ENCODE results near the gene MAN1A2. TPM values are rescaled to one million over a fixed set of nuclear protein-coding genes. Genes with fewer than 3 reads are reported as not detected.
A peak's percentile ranks its signal among the peaks of the same experiment; 100 is the strongest.

MAN1A2 gene
- total and polyA plus RNA-seq, 9 of the 15 experiments (the other 6 are each of a cell fraction or from before 2014, with no cell fraction given): 4.2 to 38.4 (median 18.7) TPM

GRCh38 chr1:117339866-117340700 is 27.2 kb upstream of the MAN1A2 start (continued):
- TF ChIP-seq CBX1 (IDR thresholded peaks at IDR 0.05; ENCODE audit: low read depth): no peak; the same call in 1 of the 2 replicates
- TF ChIP-seq THAP7 (CRISPR knock-in tag; IDR thresholded peaks at IDR 0.05): no peak
- no peak for TF ChIP-seq ZNF232 (CRISPR knock-in tag; IDR thresholded peaks at IDR 0.05)
- TF ChIP-seq USF2 (CRISPR knock-in tag; IDR thresholded peaks at IDR 0.05): no peak
- TF ChIP-seq ZNF24 (IDR thresholded peaks at IDR 0.05): peak; percentile 54; the same call in 1 of the 2 replicates
- TF ChIP-seq RBM15 (IDR thresholded peaks at IDR 0.05; ENCODE audit: insufficient read depth, low read length): no peak
- TF ChIP-seq EHMT2 (IDR thresholded peaks at IDR 0.05): peak; percentile 92
- TF ChIP-seq YBX1 (IDR thresholded peaks at IDR 0.05): no peak
- 0 out of 2 replicates have a peak, but pooled peaks have one; percentile 54 for TF ChIP-seq TCF7 (IDR thresholded peaks at IDR 0.05; ENCODE audit: borderline replicate concordance)
- no peak for TF ChIP-seq ZNF217 (CRISPR knock-in tag; IDR thresholded peaks at IDR 0.05)
- no peak for TF ChIP-seq RBM14 (IDR thresholded peaks at IDR 0.05; ENCODE audit: borderline replicate concordance, insufficient read depth, low read depth, low read length)
- no peak for TF ChIP-seq SP2 (IDR thresholded peaks at IDR 0.05; ENCODE audit: extremely low read depth, low read depth, low read length, poor library complexity, severe bottlenecking)
- no peak for TF ChIP-seq CBFB (CRISPR knock-in tag; IDR thresholded peaks at IDR 0.05)
- no peak for TF ChIP-seq TRIM28 (IDR thresholded peaks at IDR 0.05)
- TF ChIP-seq ETS1 (conservative IDR thresholded peaks at IDR 0.05; ENCODE audit: control insufficient read depth, low read depth, low read length): no peak
- TF ChIP-seq ZKSCAN3 (CRISPR knock-in tag; IDR thresholded peaks at IDR 0.05): no peak
- TF ChIP-seq ZC3H4 (CRISPR knock-in tag; IDR thresholded peaks at IDR 0.05; ENCODE audit: borderline replicate concordance): no peak
- no peak for TF ChIP-seq SAP30 (IDR thresholded peaks at IDR 0.05; ENCODE audit: borderline replicate concordance, insufficient read depth, low read depth, low read length, poor library complexity, severe bottlenecking)
- TF ChIP-seq CREB5 (CRISPR knock-in tag; IDR thresholded peaks at IDR 0.05): no peak
- peak; percentile 23; the same call in 1 of the 2 replicates for TF ChIP-seq TAL1 (IDR thresholded peaks at IDR 0.05)
- no peak for TF ChIP-seq GABPB2 (CRISPR knock-in tag; conservative IDR thresholded peaks at IDR 0.05)
- no peak for TF ChIP-seq FIP1L1 (IDR thresholded peaks at IDR 0.05; ENCODE audit: low read depth, low read length, poor library complexity, severe bottlenecking)
- peak; percentile 96 for TF ChIP-seq TFAP4 (CRISPR knock-in tag; IDR thresholded peaks at IDR 0.05; ENCODE audit: borderline replicate concordance)

All from K562 (cell line).